Loucy (cell line): Measurements from ENCODE around the gene UTP11.

Source experiments
- EZH2phosphoT487 ChIP-seq: fragments of 200-600 bp; IDR thresholded peaks from 2 replicates; pipeline ENCODE4 v1.6.1; 2018; ENCODE audit warnings: antibody characterized with exemption, mild to moderate bottlenecking, moderate library complexity, borderline replicate concordance
- TF ChIP-seq, protein P1 (sequence below): fragments of 200-600 bp; sonication (generic); conservative IDR thresholded peaks from 2 replicates; pipeline ENCODE4 v1.5.1; 2014; ENCODE audit warnings: mild to moderate bottlenecking, antibody characterized with exemption, low read length

DNA sequence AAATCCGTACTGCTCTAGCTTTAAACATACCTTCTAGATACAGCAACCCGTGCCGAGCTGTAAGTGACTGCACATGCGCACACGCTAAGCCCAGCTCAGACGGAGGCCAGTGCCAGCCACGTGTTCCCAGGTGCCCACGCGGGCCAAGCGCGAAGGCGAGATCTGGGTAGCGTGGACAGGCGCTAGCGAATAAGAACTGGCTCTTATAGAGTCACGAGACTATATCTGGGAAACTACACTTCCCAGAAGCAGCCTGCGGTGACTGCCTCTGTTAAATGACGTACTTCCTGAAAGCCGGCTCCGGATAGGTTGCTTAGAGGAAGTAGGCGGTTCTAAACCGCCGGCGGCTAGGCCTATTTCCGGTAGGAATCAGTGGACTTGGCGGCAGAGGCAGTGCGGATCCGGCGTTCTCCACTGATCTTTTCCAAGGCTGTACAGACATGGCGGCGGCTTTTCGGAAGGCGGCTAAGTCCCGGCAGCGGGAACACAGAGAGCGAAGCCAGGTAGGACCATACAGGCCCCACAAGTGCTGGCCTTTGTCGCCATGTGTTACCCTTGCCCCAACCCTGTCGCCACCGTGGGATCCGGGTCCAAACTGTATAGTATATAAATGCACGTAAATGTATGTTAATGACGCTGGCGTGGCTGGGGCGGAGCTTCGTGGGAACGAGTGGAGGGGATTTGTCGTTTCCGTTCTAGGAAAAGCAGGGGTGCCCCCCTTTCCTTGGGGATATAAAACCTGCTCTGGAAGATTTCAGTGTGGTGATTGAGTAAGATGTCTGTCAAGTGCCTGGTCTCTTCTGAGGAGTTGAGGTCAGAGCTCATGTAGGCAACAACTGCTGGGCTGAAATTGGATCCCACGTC, at the start of gene UTP11:
- TF ChIP-seq, protein P1, sequence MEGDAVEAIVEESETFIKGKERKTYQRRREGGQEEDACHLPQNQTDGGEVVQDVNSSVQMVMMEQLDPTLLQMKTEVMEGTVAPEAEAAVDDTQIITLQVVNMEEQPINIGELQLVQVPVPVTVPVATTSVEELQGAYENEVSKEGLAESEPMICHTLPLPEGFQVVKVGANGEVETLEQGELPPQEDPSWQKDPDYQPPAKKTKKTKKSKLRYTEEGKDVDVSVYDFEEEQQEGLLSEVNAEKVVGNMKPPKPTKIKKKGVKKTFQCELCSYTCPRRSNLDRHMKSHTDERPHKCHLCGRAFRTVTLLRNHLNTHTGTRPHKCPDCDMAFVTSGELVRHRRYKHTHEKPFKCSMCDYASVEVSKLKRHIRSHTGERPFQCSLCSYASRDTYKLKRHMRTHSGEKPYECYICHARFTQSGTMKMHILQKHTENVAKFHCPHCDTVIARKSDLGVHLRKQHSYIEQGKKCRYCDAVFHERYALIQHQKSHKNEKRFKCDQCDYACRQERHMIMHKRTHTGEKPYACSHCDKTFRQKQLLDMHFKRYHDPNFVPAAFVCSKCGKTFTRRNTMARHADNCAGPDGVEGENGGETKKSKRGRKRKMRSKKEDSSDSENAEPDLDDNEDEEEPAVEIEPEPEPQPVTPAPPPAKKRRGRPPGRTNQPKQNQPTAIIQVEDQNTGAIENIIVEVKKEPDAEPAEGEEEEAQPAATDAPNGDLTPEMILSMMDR = no peak
- no peak for TF ChIP-seq EZH2phosphoT487
